Measurements from ENCODE around the gene THADA.

THADA gene

DNA sequence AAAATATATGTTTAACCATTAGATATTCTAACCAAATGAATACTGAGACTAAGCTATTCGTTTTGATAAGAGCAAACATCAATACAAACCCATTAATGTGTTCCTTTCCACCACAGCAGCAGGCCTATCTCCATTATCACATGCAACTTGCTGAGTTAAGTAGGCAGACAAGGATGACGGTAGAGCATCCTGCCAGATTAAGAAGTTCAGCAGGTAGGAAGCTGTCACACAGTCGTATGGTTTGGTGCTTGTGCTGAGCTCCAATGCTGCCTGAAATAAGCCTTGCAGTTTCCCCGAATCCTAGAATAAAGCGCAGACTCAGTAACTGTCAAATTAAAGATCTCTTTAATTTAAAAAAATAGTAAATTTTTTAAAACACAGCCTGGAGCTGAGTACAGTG lies 39.6 kb downstream of the THADA start (continued):
- no peak for TF ChIP-seq BCL6B (tag by site-specific recombination; IDR thresholded peaks at IDR 0.05)

DNA sequence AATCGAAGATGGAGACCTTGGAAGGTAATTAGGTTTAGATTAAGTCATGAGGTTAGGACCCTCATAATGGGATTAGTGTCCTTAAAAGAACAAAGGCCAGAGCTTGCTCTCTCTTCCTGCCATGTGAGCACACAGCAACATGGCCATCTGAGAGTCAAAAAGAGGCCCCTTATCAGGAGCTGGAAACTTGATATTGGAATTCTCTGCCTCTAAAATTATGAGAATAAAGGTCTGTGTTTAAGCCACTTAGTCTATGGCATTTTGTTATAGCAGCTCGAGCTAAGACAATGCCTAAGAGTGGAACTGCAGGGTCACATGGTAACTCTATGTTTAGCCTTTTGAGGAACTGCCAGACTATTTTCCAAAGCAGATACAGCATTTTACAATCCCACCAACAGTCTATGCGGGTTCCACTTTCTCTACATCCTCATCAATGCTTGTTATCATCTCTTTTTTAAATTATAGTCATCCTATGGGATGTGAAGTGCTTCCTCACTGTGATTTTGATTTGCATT lies 42.4 kb downstream of the THADA start:
- ChIA-PET POLR2A (no interaction called here), CTCF (interaction anchor here (1.0 to 1.1 kb wide), 2 partner anchors 12 to 24 kb away, joined by 3 read pairs; no protein-coding TSS in a partner anchor)
- H3K9me3 ChIP-seq (ENCODE audit: control insufficient read depth, insufficient read depth, low read depth, low read length): no peaks in the 10 kb centered on the region; the same call in 1 of the 2 replicates
- no peak overlapping the region for H3K4me3 ChIP-seq (ENCODE audit: low read depth, low read length)
- no peak overlapping the region for H3K27ac ChIP-seq (ENCODE audit: extremely low read depth, low read depth, low read length)
- peaks cover 23 to 64% of the 10 kb centered on the region in 2 experiments for H3K36me3 ChIP-seq (ENCODE audit: control insufficient read depth in 2 of 2, insufficient read depth in 1 of 2, low read length in 2 of 2)
- no peak for TF ChIP-seq KLF9 (tag by site-specific recombination; IDR thresholded peaks at IDR 0.05; ENCODE audit: low read depth)
- TF ChIP-seq, protein P1, sequence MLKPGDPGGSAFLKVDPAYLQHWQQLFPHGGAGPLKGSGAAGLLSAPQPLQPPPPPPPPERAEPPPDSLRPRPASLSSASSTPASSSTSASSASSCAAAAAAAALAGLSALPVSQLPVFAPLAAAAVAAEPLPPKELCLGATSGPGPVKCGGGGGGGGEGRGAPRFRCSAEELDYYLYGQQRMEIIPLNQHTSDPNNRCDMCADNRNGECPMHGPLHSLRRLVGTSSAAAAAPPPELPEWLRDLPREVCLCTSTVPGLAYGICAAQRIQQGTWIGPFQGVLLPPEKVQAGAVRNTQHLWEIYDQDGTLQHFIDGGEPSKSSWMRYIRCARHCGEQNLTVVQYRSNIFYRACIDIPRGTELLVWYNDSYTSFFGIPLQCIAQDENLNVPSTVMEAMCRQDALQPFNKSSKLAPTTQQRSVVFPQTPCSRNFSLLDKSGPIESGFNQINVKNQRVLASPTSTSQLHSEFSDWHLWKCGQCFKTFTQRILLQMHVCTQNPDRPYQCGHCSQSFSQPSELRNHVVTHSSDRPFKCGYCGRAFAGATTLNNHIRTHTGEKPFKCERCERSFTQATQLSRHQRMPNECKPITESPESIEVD (tag by site-specific recombination; IDR thresholded peaks at IDR 0.05): no peak
- no peak for TF ChIP-seq ZNF654 (tag by site-specific recombination; IDR thresholded peaks at IDR 0.05; ENCODE audit: low read depth)
- TF ChIP-seq, protein P2, sequence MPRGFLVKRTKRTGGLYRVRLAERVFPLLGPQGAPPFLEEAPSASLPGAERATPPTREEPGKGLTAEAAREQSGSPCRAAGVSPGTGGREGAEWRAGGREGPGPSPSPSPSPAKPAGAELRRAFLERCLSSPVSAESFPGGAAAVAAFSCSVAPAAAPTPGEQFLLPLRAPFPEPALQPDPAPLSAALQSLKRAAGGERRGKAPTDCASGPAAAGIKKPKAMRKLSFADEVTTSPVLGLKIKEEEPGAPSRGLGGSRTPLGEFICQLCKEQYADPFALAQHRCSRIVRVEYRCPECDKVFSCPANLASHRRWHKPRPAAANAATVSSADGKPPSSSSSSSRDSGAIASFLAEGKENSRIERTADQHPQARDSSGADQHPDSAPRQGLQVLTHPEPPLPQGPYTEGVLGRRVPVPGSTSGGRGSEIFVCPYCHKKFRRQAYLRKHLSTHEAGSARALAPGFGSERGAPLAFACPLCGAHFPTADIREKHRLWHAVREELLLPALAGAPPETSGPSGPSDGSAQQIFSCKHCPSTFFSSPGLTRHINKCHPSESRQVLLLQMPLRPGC (tag by site-specific recombination; IDR thresholded peaks at IDR 0.05): no peak
- no peak for TF ChIP-seq ZNF19 (tag by site-specific recombination; IDR thresholded peaks at IDR 0.05; ENCODE audit: low read depth)
- H3K4me1 ChIP-seq (ENCODE audit: control insufficient read depth, insufficient read depth, low read length): no peaks in the 10 kb centered on the region

DNA sequence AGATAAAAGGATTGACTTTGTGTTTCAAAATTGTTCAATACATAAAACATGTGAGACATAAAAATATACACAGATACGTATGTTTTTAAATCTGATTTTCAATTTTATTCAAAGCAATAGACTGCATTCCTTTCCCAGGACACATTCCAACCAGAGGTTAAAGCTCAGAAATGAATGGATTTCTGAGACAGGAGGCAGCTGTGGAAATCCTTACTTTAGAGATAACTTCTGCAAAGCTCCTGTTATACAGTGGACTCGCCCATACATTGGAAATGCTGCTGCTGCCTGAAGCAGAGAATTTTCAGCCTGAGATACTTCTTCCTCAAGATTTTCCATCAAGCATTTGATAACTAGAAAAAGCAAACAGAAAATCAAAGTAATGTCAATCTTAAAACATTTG lies 43.8 kb downstream of the THADA start:
- H3K9me3 ChIP-seq (ENCODE audit: control insufficient read depth, insufficient read depth, low read depth, low read length): no peaks in the 10 kb centered on the region; the same call in 1 of the 2 replicates
- CTCF ChIA-PET: no interaction called here
- no peak overlapping the region for H3K27ac ChIP-seq (ENCODE audit: extremely low read depth, low read depth, low read length)
- H3K4me3 ChIP-seq (ENCODE audit: low read depth, low read length): no peak overlapping the region
- H3K36me3 ChIP-seq (ENCODE audit: control insufficient read depth in 2 of 2, insufficient read depth in 1 of 2, low read length in 2 of 2): peaks cover 18 to 57% of the 10 kb centered on the region in 2 experiments
- POLR2A ChIA-PET: no interaction called here
- H3K4me1 ChIP-seq (ENCODE audit: control insufficient read depth, insufficient read depth, low read length): no peaks in the 10 kb centered on the region
- TF ChIP-seq ZNF670 (tag by site-specific recombination; IDR thresholded peaks at IDR 0.05; ENCODE audit: low read depth): no peak
- TF ChIP-seq ZNF501 (tag by site-specific recombination; IDR thresholded peaks at IDR 0.05): no peak
- TF ChIP-seq ZBTB44 (tag by site-specific recombination; IDR thresholded peaks at IDR 0.05): no peak
- TF ChIP-seq PRDM10 (tag by site-specific recombination; IDR thresholded peaks at IDR 0.05): no peak
- no peak for TF ChIP-seq ZNF596 (tag by site-specific recombination; IDR thresholded peaks at IDR 0.05)
- no peak for TF ChIP-seq ZNF621 (tag by site-specific recombination; IDR thresholded peaks at IDR 0.05)
- TF ChIP-seq, protein P3, sequence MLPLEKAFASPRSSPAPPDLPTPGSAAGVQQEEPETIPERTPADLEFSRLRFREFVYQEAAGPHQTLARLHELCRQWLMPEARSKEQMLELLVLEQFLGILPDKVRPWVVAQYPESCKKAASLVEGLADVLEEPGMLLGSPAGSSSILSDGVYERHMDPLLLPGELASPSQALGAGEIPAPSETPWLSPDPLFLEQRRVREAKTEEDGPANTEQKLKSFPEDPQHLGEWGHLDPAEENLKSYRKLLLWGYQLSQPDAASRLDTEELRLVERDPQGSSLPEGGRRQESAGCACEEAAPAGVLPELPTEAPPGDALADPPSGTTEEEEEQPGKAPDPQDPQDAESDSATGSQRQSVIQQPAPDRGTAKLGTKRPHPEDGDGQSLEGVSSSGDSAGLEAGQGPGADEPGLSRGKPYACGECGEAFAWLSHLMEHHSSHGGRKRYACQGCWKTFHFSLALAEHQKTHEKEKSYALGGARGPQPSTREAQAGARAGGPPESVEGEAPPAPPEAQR (tag by site-specific recombination; IDR thresholded peaks at IDR 0.05): no peak
- TF ChIP-seq SETDB1 (IDR thresholded peaks at IDR 0.05; ENCODE audit: insufficient read length, low read length): no peak
- no peak for TF ChIP-seq KLF8 (tag by site-specific recombination; IDR thresholded peaks at IDR 0.05)
- TF ChIP-seq CTCF (tag by site-specific recombination; IDR thresholded peaks at IDR 0.05): no peak
- no peak for TF ChIP-seq TCF7L2 (IDR thresholded peaks at IDR 0.05; ENCODE audit: borderline replicate concordance, low read depth, low read length)

All from HEK293 (cell line).